Glutamatergic neuron (in vitro differentiated cells): ENCODE results near the gene GRM4. TPM values are rescaled to one million over a fixed set of nuclear protein-coding genes. Genes with fewer than 3 reads are reported as not detected.

ENCODE experiments used
- DNase-seq: peaks from one replicate; pipeline ENCODE4 v3.0.0; 2022
- H3K27ac Mint-ChIP-seq: one replicate; pipeline ENCODE4 v1.8.0; 2020; ENCODE audit warnings: mild to moderate bottlenecking, mixed read lengths, inconsistent platforms; ENCODE audit not compliant: unreplicated experiment
- H3K27me3 Mint-ChIP-seq: one replicate; pipeline ENCODE4 v1.8.0; 2020; ENCODE audit warnings: mild to moderate bottlenecking, moderate library complexity, mixed read lengths, inconsistent platforms; ENCODE audit not compliant: unreplicated experiment
- H3K36me3 Mint-ChIP-seq: one replicate; pipeline ENCODE4 v1.8.0; 2020; ENCODE audit warnings: mild to moderate bottlenecking, mixed read lengths, inconsistent platforms; ENCODE audit not compliant: unreplicated experiment
- H3K4me1 Mint-ChIP-seq: one replicate; pipeline ENCODE4 v1.8.0; 2020; ENCODE audit warnings: mild to moderate bottlenecking, low read depth, mixed read lengths, inconsistent platforms; ENCODE audit not compliant: unreplicated experiment
- H3K4me3 Mint-ChIP-seq: one replicate; pipeline ENCODE4 v1.8.0; 2020; ENCODE audit warnings: mild to moderate bottlenecking, mixed read lengths, inconsistent platforms; ENCODE audit not compliant: unreplicated experiment
- H3K9me3 Mint-ChIP-seq: one replicate; pipeline ENCODE4 v1.8.0; 2020; ENCODE audit warnings: mild to moderate bottlenecking, moderate library complexity, mixed read lengths, inconsistent platforms; ENCODE audit not compliant: unreplicated experiment
- total RNA-seq: library from RNA; stranded (reverse); fragmentation: NEBNext Ultra II Directional; extraction: Animal tissue kit (Norgen Biotek cat#: 25700); gene quantifications from one replicate; pipeline ENCODE4 v1.2.1, GENCODE V29; 2021; ENCODE audit not compliant: unreplicated experiment
- TF ChIP-seq, protein P1 (sequence below): fragments of 200-600 bp; sonication (generic); IDR thresholded peaks from one replicate; pipeline ENCODE4 v1.5.0; 2021; ENCODE audit not compliant: partially characterized antibody, unreplicated experiment

The GRM4 gene
- total RNA-seq, 1 donor from 2014 or later, result 119 TPM

DNA sequence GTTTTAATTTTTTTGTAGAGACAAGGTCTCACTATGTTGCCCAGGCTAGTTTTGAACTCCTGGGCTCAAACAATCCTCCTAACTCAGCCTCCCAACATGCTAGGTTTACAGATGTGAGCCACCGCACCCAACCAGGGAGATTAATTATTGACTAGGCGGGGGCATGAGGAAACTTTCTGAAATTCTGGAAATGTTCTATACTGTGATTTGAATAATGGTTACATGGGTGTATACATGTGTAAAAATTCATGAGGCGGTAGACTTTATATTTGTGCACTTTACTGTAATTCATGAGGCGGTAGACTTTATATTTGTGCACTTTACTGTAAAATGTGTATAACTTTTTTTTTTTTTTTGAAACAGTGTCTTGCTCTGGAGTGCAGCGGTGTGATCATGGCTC lies 147.2 kb downstream of the GRM4 start:
- no peak overlapping the region for H3K27ac Mint-ChIP-seq
- TF ChIP-seq, protein P1, sequence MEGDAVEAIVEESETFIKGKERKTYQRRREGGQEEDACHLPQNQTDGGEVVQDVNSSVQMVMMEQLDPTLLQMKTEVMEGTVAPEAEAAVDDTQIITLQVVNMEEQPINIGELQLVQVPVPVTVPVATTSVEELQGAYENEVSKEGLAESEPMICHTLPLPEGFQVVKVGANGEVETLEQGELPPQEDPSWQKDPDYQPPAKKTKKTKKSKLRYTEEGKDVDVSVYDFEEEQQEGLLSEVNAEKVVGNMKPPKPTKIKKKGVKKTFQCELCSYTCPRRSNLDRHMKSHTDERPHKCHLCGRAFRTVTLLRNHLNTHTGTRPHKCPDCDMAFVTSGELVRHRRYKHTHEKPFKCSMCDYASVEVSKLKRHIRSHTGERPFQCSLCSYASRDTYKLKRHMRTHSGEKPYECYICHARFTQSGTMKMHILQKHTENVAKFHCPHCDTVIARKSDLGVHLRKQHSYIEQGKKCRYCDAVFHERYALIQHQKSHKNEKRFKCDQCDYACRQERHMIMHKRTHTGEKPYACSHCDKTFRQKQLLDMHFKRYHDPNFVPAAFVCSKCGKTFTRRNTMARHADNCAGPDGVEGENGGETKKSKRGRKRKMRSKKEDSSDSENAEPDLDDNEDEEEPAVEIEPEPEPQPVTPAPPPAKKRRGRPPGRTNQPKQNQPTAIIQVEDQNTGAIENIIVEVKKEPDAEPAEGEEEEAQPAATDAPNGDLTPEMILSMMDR, result no peak

DNA sequence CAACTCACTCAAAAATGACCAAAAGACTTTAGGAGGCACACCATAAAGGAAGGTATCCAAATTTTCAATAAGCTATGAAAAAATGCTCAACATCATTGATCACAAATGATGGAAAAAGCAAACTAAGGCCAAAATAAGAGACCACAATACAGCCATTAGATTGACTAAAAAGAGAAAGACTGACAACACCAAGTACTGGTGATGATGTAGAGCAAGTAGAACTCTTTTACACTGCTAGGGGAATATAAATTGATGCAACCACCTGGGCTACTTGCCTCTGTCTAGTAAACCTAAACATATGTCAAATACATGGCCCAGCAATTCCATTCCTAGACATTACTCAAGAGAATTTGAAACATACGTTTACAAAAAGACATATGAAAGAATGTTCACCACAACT lies 148.6 kb downstream of the GRM4 start:
- no peak overlapping the region for H3K4me3 Mint-ChIP-seq
- H3K27ac Mint-ChIP-seq, result no peak overlapping the region
- no peak for DNase-seq
- H3K27me3 Mint-ChIP-seq, result no peaks in the 10 kb centered on the region
- peaks cover 2% of the 10 kb centered on the region for H3K9me3 Mint-ChIP-seq
- peaks cover 14% of the 10 kb centered on the region for H3K4me1 Mint-ChIP-seq
- H3K36me3 Mint-ChIP-seq, result peaks cover 21% of the 10 kb centered on the region
- TF ChIP-seq, protein P1, result no peak

More for the DNA sequence above, 147.2 kb downstream of the GRM4 start:
- DNase-seq, result no peak
- H3K4me3 Mint-ChIP-seq, result no peak overlapping the region
- peaks cover 14% of the 10 kb centered on the region for H3K4me1 Mint-ChIP-seq
- peaks cover 2% of the 10 kb centered on the region for H3K9me3 Mint-ChIP-seq
- peaks cover 22% of the 10 kb centered on the region for H3K36me3 Mint-ChIP-seq
- peaks cover 3% of the 10 kb centered on the region for H3K27me3 Mint-ChIP-seq

DNA sequence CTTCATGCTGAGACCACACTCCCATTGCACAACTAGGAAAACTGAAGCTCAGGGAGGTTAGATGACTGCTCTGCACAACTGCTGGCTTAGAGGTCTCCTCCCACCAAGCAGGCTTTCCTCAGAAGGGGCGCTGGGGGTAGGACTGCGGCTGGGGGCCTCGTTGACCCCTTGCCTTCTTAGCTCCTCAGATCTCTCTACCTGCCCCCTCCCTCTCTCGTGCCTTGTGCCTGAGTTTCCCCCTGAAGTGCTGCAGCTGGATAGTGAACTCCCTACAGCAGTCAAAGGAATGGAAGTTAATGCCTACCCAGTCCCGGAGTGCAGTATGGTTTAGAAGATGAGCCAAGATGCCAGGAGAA lies 149.8 kb downstream of the GRM4 start:
- Mint-ChIP-seq H3K4me1 (peaks cover 14% of the 10 kb centered on the region), H3K27ac (no peak overlapping the region), H3K9me3 (peaks cover 2% of the 10 kb centered on the region), H3K4me3 (no peak overlapping the region), H3K36me3 (peaks cover 21% of the 10 kb centered on the region), H3K27me3 (no peaks in the 10 kb centered on the region)
- no peak for DNase-seq
- TF ChIP-seq, protein P1, result no peak

DNA sequence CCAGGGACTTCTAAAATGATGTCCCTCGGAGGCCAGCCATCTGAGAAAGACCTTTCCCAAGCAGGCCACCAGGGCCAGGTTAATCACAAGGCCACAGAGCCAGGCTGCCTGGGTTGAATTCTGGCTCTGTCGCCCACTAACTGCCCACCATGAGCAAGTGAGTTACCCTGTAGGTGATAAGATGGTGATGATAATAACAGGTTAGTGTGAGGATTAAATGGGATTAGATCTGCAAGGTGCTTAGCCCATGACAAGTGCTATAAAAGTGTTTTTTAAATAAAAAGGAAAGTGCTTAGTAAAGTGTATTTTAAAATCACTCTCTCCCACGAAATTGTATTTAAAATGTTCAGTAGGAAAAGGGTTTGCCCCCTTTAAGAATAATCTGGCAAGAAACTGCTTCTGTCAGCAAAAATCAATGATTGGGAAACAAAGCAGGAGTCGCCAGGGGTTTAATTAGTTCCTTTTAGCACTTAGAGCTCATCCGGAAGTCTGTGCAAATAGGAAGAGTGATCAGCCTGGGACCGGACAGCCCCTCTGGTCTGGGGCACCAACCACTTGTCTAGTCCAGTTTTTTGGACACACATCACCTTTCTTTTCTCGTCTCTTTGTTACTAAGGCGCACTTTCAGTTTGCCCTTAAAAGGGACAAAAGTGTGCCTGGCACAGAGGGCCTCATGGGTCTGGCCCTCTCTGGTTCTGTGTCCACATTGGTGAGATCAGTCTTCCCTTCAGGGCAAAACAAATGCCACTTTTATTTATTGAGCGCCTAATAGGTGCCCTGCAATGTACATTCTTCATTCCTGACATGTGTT lies 150.4 kb downstream of the GRM4 start:
- peaks cover 21% of the 10 kb centered on the region for H3K36me3 Mint-ChIP-seq
- peaks cover 2% of the 10 kb centered on the region for H3K9me3 Mint-ChIP-seq
- TF ChIP-seq, protein P1, result no peak
- H3K4me1 Mint-ChIP-seq, result peaks cover 14% of the 10 kb centered on the region
- peak overlapping the region; percentile 60 for H3K4me3 Mint-ChIP-seq
- peak overlapping the region; percentile 80 for H3K27ac Mint-ChIP-seq
- DNase-seq, result peak; percentile 5
- H3K27me3 Mint-ChIP-seq, result no peaks in the 10 kb centered on the region
